Left ventricle myocardium inferior (tissue), 1 donor: ENCODE data around the gene SLC26A4. TPM values are rescaled to one million over a fixed set of nuclear protein-coding genes. Genes with fewer than 3 reads are reported as not detected.

Experiments used
- DNase-seq: peaks from one replicate; pipeline ENCODE4 v3.0.0-alpha.2; 2020
- H3K27ac ChIP-seq: fragments of 200-600 bp; replicated peaks from 2 replicates; pipeline ENCODE4 v1.8.0; 2021
- H3K27me3 ChIP-seq: fragments of 200-600 bp; 2 replicates; pipeline ENCODE4 v1.8.0; 2021; ENCODE audit warnings: low read depth
- H3K36me3 ChIP-seq: fragments of 200-600 bp; 2 replicates; pipeline ENCODE4 v1.8.0; 2021
- H3K4me1 ChIP-seq: fragments of 200-600 bp; 2 replicates; pipeline ENCODE4 v1.8.0; 2021
- H3K4me3 ChIP-seq: fragments of 200-600 bp; 2 replicates; pipeline ENCODE4 v1.8.0; 2021; ENCODE audit warnings: mild to moderate bottlenecking, moderate library complexity
- H3K9me3 ChIP-seq: fragments of 200-600 bp; replicated peaks from 2 replicates; pipeline ENCODE4 v1.8.0; 2021
- CTCF ChIP-seq: fragments of 200-600 bp; IDR thresholded peaks from 2 replicates; pipeline ENCODE4 v1.8.0; 2021; ENCODE audit warnings: antibody characterized with exemption, mild to moderate bottlenecking, borderline replicate concordance
- intact Hi-C: fragments of 100-400 bp; cut with micrococcal nuclease; formaldehyde crosslinking; loops from one replicate; pipeline ENCODE4 v1.11.0; 2022
- long read RNA-seq: library from polyadenylated mRNA; unstranded; transcript quantifications from one replicate; pipeline ENCODE4 v2.0.0, GENCODE V29; 2021
- total RNA-seq: library from RNA; stranded (reverse); fragmentation: NEBNext Ultra II Directional; extraction: Animal tissue kit (Norgen Biotek cat#: 25700); gene quantifications from one replicate; pipeline ENCODE4 v1.2.1, GENCODE V29; 2021
- donor health status: DM: no; HTN: yes; CAD: no; lungs with severe emphysema.

SLC26A4 gene
- total RNA-seq: 0.41 TPM
- long read RNA-seq: 0 reads

- Histone ChIP-seq H3K4me3 (peak within 1 kb of the TSS; percentile 71), H3K27ac (no peak within 1 kb of the TSS), H3K9me3 (no peaks in the 10 kb centered on the region), H3K4me1 (peaks cover 18% of the 10 kb centered on the region), H3K27me3 (peaks cover 23% of the 10 kb centered on the region), H3K36me3 (no peaks in the 10 kb centered on the region)
- intact Hi-C loops: no loop called here
- no peak for DNase-seq
- TF ChIP-seq CTCF: no peak
Measured at GRCh38 chr7:107660381-107661080, at the start of gene SLC26A4. Gene SLC26A4 (plus strand): TSS chr7:107660828. CDS start chr7:107661642, 814 bp downstream.

GRCh38 chr7:107613439-107613838 lies 47.2 kb upstream of the SLC26A4 start:
- Histone ChIP-seq H3K4me1 (peaks cover 38% of the 10 kb centered on the region), H3K4me3 (no peak overlapping the region), H3K27ac (peak overlapping the region; percentile 6), H3K9me3 (no peaks in the 10 kb centered on the region), H3K36me3 (peaks cover 62% of the 10 kb centered on the region), H3K27me3 (no peaks in the 10 kb centered on the region)
- TF ChIP-seq CTCF: no peak
- DNase-seq: no peak
- intact Hi-C loops: no loop called here

GRCh38 chr7:107613948-107614347 lies 46.7 kb upstream of the SLC26A4 start:
- peak overlapping the region; percentile 6 for H3K27ac ChIP-seq
- H3K4me3 ChIP-seq: no peak overlapping the region
- peaks cover 62% of the 10 kb centered on the region for H3K36me3 ChIP-seq
- intact Hi-C loops: no loop called here
- no peak for DNase-seq
- no peaks in the 10 kb centered on the region for H3K9me3 ChIP-seq
- no peak for TF ChIP-seq CTCF
- H3K27me3 ChIP-seq: no peaks in the 10 kb centered on the region
- H3K4me1 ChIP-seq: peaks cover 33% of the 10 kb centered on the region

- Histone ChIP-seq H3K9me3 (no peaks in the 10 kb centered on the region), H3K36me3 (peaks cover 62% of the 10 kb centered on the region), H3K27ac (peak overlapping the region; percentile 6), H3K27me3 (no peaks in the 10 kb centered on the region), H3K4me1 (peaks cover 29% of the 10 kb centered on the region), H3K4me3 (no peak overlapping the region)
- no peak for TF ChIP-seq CTCF
- intact Hi-C loops: no loop called here
- no peak for DNase-seq
Measured at GRCh38 chr7:107614425-107614824, 46.2 kb upstream of the SLC26A4 start.

- H3K4me3 ChIP-seq: no peak overlapping the region
- intact Hi-C loops: no loop called here
- no peak for TF ChIP-seq CTCF
- peaks cover 14% of the 10 kb centered on the region for H3K4me1 ChIP-seq
- H3K27me3 ChIP-seq: no peaks in the 10 kb centered on the region
- peaks cover 68% of the 10 kb centered on the region for H3K36me3 ChIP-seq
- DNase-seq: no peak
- H3K27ac ChIP-seq: no peak overlapping the region
- no peaks in the 10 kb centered on the region for H3K9me3 ChIP-seq
Measured at GRCh38 chr7:107615910-107616680, 44.5 kb upstream of the SLC26A4 start.
